T-helper 2 cell treated with Interferon-gamma antibody and Interleukin-4, amounts not matched to agents 5 μg/mL and 100 μg/mL, for 36 hours (primary cell): ENCODE results near the gene C10orf90.
"Not testable (repeated sequence)": the region's sequence is repeated elsewhere in the genome, so short reads cannot be mapped to it uniquely, and the experiment has no call there.

ENCODE experiments used
- DNase-seq: peaks from one replicate; pipeline ENCODE4 v3.0.0; 2021; ENCODE audit warnings: low spot score
- H3K27ac Mint-ChIP-seq: one replicate; pipeline ENCODE4 v1.8.0; 2021; ENCODE audit warnings: mild to moderate bottlenecking, mixed read lengths
- H3K27me3 Mint-ChIP-seq: one replicate; pipeline ENCODE4 v1.8.0; 2021; ENCODE audit warnings: low read depth, mixed read lengths
- H3K36me3 Mint-ChIP-seq: one replicate; pipeline ENCODE4 v1.8.0; 2021; ENCODE audit warnings: low read depth, mixed read lengths
- H3K4me1 Mint-ChIP-seq: one replicate; pipeline ENCODE4 v1.8.0; 2021; ENCODE audit warnings: low read depth, mixed read lengths
- H3K4me3 Mint-ChIP-seq: one replicate; pipeline ENCODE4 v1.8.0; 2022; ENCODE audit warnings: mild to moderate bottlenecking, moderate library complexity, mixed read lengths
- H3K9me3 Mint-ChIP-seq: one replicate; pipeline ENCODE4 v1.8.0; 2021; ENCODE audit warnings: mixed read lengths

The C10orf90 gene

DNA sequence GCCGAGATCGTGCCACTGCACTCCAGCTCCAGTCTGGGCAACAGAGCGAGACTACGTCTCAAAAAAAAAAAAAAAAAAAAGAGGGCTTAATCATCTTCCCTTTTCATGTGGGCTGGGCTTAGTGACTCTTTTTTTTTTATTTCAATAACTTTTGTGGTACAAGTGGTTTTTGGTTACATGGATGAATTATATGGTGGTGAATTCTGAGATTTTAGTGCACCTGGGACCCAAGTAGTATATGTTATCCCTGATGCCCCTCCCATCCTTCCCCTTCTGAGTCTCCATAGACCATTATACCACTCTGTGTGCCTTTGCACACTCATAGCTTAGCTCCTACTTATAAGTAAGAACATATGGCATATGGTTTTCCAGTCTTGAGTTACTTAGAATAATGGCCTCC is 277.4 kb downstream of the C10orf90 start:
- H3K27me3 Mint-ChIP-seq = peaks cover 10% of the 10 kb centered on the region
- no peak overlapping the region for H3K4me3 Mint-ChIP-seq
- H3K36me3 Mint-ChIP-seq = no peaks in the 10 kb centered on the region
- peaks cover 2% of the 10 kb centered on the region for H3K4me1 Mint-ChIP-seq
- no peaks in the 10 kb centered on the region for H3K9me3 Mint-ChIP-seq
- no peak overlapping the region for H3K27ac Mint-ChIP-seq
- DNase-seq = no peak

- no peaks in the 10 kb centered on the region for H3K9me3 Mint-ChIP-seq
- H3K27me3 Mint-ChIP-seq = peaks cover 11% of the 10 kb centered on the region
- no peak for DNase-seq
- peaks cover 2% of the 10 kb centered on the region for H3K4me1 Mint-ChIP-seq
- no peak overlapping the region for H3K4me3 Mint-ChIP-seq
- no peaks in the 10 kb centered on the region for H3K36me3 Mint-ChIP-seq
- H3K27ac Mint-ChIP-seq = no peak overlapping the region
These were observed 278.0 kb downstream of the C10orf90 start for GRCh38 chr10:126392469-126392868.

- Mint-ChIP-seq H3K4me3 (no peak overlapping the region), H3K27ac (no peak overlapping the region), H3K27me3 (peaks cover 15% of the 10 kb centered on the region), H3K9me3 (no peaks in the 10 kb centered on the region), H3K4me1 (peaks cover 4% of the 10 kb centered on the region), H3K36me3 (no peaks in the 10 kb centered on the region)
- no peak for DNase-seq
These were observed 278.4 kb downstream of the C10orf90 start for GRCh38 chr10:126392068-126392467.

- Mint-ChIP-seq H3K4me1 (peaks cover 6% of the 10 kb centered on the region), H3K27ac (no peak overlapping the region), H3K27me3 (peaks cover 22% of the 10 kb centered on the region), H3K36me3 (no peaks in the 10 kb centered on the region), H3K9me3 (no peaks in the 10 kb centered on the region), H3K4me3 (no peak overlapping the region)
- no peak for DNase-seq
These were observed 279.2 kb downstream of the C10orf90 start for GRCh38 chr10:126391192-126391885.

GRCh38 chr10:126390324-126390723 is 280.2 kb downstream of the C10orf90 start:
- no peak for DNase-seq
- Mint-ChIP-seq H3K27me3 (peaks cover 26% of the 10 kb centered on the region), H3K27ac (no peak overlapping the region), H3K4me1 (peaks cover 6% of the 10 kb centered on the region), H3K36me3 (no peaks in the 10 kb centered on the region), H3K9me3 (no peaks in the 10 kb centered on the region), H3K4me3 (no peak overlapping the region)

- Mint-ChIP-seq H3K36me3 (no peaks in the 10 kb centered on the region), H3K27ac (peak within 1 kb of the TSS; percentile 32), H3K9me3 (no peaks in the 10 kb centered on the region), H3K4me1 (peaks cover 6% of the 10 kb centered on the region), H3K27me3 (peaks cover 26% of the 10 kb centered on the region), H3K4me3 (peak within 1 kb of the TSS; percentile 24)
- DNase-seq = no peak
These were observed 282.3 kb downstream of the C10orf90 start, which contains the start of gene ADAM12 for GRCh38 chr10:126387931-126388911. Gene ADAM12, minus strand, starts transcription at chr10:126388477. Its CDS starts 332 bp downstream, at chr10:126388145.

- Mint-ChIP-seq H3K27me3 (peaks cover 26% of the 10 kb centered on the region), H3K9me3 (no peaks in the 10 kb centered on the region), H3K4me1 (peaks cover 6% of the 10 kb centered on the region), H3K36me3 (no peaks in the 10 kb centered on the region), H3K27ac (peak overlapping the region; percentile 32), H3K4me3 (peak overlapping the region; percentile 24)
- peak; percentile 4 for DNase-seq
These were observed 283.2 kb downstream of the C10orf90 start for GRCh38 chr10:126387041-126387921.

- no peak overlapping the region for H3K27ac Mint-ChIP-seq
- H3K9me3 Mint-ChIP-seq = no peaks in the 10 kb centered on the region
- H3K36me3 Mint-ChIP-seq = no peaks in the 10 kb centered on the region
- DNase-seq = no peak
- H3K4me3 Mint-ChIP-seq = no peak overlapping the region
- H3K27me3 Mint-ChIP-seq = peaks cover 19% of the 10 kb centered on the region
- H3K4me1 Mint-ChIP-seq = peaks cover 6% of the 10 kb centered on the region
These were observed 286.1 kb downstream of the C10orf90 start for GRCh38 chr10:126384269-126384873.

DNA sequence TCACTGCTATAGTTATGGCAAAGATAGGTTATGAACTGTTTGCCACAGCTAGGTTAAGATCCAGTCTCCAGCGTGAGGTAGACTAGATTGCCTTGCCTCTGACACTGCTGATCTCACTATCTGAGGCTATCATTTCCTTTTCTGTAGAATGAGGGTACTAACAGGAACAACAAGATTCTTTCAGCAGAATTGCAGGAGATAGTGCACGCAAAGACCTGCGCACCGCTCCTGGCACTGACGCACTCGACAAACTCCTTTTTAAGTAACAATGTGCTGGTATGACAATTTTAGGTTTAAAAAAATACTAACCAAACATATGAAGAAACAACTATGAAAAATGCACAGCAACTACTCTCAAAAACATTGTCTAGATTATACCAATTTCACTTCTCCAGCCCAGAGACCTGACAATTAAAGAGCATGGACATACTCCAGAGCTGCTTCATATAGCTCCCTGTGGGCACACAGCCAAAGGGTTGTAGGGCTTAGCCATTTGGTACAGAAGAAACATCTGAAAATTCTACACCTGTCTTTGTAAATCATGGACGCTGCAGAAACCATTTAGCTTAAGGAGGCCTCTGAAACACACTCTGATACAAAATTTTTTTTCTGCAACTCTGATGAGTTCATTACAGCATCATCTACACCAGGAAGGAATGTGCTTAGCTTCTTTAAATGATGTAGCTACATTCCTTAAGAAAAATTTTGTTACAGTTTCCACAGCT is 290.0 kb downstream of the C10orf90 start:
- Mint-ChIP-seq H3K36me3 (no peaks in the 10 kb centered on the region), H3K4me3 (no peak overlapping the region), H3K9me3 (no peaks in the 10 kb centered on the region), H3K4me1 (no peaks in the 10 kb centered on the region), H3K27me3 (no peaks in the 10 kb centered on the region), H3K27ac (no peak overlapping the region)
- no peak for DNase-seq

GRCh38 chr10:126379166-126379565 is 291.3 kb downstream of the C10orf90 start:
- H3K9me3 Mint-ChIP-seq, H3K27ac Mint-ChIP-seq, DNase-seq, H3K36me3 Mint-ChIP-seq, H3K4me3 Mint-ChIP-seq, H3K27me3 Mint-ChIP-seq, H3K4me1 Mint-ChIP-seq: not testable (repeated sequence)

DNA sequence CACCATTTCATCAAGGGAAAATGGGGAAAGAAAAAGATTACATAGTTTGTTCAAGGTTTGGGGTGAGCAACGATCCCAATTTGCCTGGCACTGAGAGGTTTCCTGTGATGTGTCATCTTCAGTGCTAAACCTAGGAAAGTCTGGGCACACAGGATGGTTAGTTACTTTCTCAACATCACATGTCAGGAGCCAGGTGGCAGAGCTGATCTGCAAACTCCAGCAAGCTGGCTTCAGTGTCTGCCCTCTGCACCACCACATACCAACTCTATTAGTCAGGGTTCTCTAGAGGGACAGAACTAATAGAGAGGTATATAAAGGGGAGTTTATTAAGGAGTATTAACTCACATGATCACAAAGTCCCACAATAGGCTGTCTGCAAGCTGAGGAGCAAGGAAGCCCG is 293.5 kb downstream of the C10orf90 start:
- no peak overlapping the region for H3K27ac Mint-ChIP-seq
- peaks cover 4% of the 10 kb centered on the region for H3K9me3 Mint-ChIP-seq
- no peaks in the 10 kb centered on the region for H3K27me3 Mint-ChIP-seq
- no peaks in the 10 kb centered on the region for H3K36me3 Mint-ChIP-seq
- no peak overlapping the region for H3K4me3 Mint-ChIP-seq
- DNase-seq = no peak
- H3K4me1 Mint-ChIP-seq = no peaks in the 10 kb centered on the region

GRCh38 chr10:126375926-126376554 is 294.5 kb downstream of the C10orf90 start:
- Mint-ChIP-seq H3K4me1 (no peaks in the 10 kb centered on the region), H3K9me3 (peaks cover 4% of the 10 kb centered on the region), H3K27me3 (no peaks in the 10 kb centered on the region), H3K27ac (no peak overlapping the region), H3K4me3 (no peak overlapping the region), H3K36me3 (no peaks in the 10 kb centered on the region)
- DNase-seq = no peak
